CD4-positive, alpha-beta T cell treated with Interleukin-2 at 100 ng/mL for 4 hours (primary cell): ENCODE data around the gene RGS19.
A peak's percentile ranks its signal among the peaks of the same experiment; 100 is the strongest.

Experiments used
- DNase-seq: peaks from one replicate; pipeline ENCODE4 v3.0.0-alpha.2; 2020; ENCODE audit warnings: low spot score

The RGS19 gene

DNA sequence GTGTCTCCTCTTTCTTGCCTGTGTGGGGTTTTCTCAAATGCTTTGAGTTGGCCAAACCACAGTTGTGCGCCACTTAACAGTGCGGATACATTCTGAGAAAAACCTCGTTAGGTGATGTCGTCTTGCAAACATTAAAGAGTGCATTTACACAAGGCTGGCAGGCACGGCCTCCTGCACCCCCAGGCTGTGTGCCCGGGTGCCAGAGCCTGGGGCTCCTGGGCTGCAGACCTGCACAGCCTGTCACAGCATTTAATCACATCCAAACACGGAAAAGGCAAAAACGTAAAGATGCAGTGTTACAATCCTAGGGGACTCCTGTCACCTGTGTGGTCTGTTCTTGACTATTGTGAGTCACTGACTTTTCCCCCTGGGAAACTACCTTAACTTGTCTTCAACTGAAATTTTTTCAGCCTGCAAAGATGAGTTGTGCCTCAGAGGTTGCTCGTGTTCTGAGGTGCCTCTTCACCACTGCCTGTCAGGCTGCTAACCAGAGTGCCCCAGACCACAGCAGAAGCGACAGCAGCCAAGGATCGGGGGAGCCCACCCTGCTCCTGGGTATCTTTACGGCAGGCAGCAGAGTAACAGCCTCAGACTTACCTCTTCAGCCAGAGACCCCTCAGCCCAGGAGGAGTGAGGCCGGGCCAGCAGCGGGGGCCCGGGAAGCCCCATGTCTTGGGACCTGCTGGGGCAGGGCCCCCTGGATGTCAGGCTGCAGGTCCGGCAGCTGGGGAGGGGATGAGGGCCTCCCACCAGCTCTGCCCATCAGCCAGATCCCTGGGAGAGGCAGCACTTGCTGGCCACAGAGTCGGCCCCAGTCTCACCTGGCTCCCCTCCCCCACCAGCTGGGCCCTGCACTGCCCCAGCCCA, 44.0 kb downstream of the RGS19 start:
- DNase-seq, result peak; percentile 70

DNA sequence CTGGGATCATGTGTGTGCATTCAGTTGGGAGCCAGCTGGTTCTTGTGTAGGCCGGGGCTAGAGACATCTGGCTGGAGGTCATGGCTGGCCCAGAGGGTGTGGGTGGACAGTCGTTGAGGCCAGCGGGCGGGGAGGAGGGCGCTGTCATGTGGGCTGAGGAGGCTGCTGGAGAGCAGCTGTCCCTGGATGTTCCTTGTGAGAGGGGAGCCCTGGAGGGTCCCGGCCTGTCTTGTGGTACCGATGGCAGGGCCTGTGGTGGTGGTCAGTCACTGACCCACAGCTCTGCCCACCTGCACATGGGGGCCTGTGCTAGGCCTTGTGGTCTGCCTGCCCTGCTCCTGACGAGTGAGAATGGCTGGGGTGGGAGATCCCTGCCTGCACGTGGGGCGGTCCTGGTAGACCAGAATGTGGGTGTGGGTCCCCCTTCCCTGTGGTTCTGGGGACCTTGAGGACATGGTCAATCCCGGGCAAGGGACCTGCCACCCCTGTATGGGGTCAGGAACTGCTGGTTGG, 45.3 kb downstream of the RGS19 start:
- DNase-seq, result no peak

DNA sequence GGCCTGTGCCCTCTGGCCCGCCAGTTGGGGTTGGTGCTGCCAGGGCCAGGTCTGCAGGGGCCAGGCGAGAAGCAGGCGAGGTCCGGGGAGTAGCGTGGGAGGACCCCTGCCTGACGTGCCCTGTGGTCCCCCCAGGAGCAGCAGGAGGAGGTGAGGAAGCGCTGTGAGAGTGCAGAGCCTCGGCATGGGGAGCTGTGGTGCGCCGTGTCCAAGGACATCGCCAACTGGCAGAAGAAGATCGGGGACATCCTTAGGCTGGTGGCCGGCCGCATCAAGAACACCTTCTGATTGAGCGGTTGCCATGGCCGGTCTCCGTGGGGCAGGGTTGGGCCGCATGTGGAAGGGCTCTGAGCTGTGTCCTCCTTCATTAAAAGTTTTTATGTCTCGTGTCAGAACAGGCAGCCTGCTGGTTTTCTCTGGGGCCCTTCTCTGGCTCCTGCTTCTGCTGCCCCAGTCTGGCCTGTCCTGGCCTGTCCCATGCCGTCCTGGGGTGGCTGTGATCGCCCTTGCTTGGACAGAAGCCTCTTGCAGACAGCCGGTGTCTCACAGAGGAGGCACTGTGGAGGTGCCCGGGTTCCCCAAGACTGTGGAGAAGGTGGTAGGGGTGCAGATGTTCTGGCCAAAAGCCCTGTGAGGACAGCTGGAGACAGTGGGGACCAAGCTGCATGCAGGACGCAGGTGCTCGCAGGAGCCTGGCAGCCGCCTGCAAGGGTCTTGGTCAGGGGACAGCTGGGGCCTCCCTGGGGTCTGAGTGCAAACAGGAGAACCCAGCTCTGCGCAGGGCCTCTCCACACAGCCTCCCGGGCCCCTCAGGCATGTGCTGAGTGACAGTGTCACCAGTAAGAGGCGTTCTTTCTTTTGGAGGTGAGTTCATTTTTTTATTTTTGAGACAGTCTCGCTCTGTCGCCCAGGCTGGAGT, 46.4 kb downstream of the RGS19 start:
- no peak for DNase-seq

DNA sequence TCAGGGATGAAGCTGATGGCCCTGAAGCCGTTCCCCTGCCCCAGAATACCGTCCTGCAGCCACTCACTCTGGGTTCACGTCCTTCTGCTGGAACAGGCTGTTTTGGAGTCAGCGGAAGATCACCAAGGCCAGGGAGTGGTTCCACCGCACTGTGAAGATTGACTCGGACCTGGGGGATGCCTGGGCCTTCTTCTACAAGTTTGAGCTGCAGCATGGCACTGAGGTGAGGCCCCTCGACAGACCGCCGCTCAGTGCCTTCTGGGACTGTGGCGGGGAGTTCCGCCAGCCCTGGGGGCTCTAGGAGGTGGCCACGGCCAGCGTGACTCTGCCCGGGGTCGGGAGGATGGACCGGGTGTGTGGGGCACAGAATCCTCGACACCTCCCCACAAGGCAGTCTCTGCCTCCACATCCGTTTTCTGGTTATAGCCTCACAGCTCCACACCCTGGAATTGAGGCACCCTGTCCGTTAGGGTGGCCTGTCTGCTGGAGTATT, 47.5 kb downstream of the RGS19 start:
- DNase-seq, result no peak

DNA sequence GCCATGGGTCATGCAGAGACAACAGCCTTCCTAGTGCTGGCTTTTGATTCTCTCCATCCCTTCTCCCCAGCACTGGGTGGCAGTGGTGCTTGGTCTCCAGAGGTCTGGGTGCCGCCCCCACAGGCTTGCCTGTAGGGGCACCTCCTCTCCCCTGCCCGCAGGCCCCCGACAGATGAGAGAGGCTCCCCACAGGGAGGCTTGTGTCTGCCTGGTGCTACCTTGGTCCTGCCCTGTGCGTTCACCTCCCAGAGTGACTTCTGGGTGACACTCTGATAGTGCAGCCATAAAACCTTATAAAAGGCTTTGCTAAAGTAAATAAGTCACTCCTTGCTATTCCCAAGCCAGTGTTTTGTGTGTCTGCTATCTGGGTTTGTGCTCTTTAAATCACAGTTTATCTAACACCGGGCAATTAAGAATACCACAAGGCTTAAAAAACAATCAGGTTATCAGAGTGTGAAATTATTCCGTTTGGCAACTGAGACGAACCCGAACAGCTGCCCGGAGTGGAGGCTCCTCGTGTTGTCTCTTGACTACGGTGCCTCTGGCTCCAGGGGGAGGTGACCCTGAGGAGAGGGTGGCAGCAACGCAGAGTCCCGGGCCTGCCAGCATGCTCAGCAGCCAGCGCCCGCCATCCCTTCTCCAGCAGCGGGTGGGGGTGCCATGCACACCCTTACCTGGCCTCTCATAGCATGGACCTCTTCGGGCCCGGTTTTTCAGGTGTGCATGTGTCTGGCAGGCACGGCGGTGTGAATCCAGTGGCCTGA, 48.8 kb downstream of the RGS19 start:
- DNase-seq, result no peak

DNA sequence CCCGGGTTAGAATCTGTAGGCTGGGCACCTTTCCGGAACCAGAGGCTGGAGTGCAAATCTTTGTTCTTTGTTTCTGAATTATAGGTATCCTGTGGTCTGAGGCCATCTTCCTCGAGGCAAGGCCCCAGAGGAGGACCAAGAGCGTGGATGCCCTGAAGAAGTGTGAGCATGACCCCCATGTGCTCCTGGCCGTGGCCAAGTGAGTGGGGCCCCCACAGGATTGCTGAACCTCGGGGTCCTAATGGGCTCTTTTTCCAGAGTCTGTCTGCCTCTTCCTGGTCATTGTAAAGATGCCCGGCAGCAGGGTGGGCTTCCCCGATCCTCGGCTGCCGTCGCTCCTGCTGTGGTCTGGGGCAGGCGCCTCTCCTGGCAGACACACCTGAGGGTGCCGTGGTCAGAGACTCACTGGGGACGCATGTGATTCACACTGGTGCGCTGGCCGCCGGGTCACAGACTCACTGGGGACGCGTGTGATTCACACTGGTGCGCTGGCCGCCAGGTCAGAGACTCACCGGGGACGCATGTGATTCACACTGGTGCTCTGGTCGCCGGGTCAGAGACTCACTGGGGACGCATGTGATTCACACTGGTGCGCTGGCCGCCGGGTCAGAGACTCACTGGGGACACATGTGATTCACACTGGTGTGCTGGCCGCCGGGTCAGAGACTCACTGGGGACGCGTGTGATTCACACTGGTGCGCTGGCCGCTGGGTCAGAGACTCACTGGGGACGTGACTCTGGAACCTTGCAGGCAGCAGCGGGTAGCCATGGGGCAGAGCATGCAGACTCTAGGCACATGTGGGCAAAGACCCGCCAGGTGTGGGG, 49.8 kb downstream of the RGS19 start:
- no peak for DNase-seq

DNA sequence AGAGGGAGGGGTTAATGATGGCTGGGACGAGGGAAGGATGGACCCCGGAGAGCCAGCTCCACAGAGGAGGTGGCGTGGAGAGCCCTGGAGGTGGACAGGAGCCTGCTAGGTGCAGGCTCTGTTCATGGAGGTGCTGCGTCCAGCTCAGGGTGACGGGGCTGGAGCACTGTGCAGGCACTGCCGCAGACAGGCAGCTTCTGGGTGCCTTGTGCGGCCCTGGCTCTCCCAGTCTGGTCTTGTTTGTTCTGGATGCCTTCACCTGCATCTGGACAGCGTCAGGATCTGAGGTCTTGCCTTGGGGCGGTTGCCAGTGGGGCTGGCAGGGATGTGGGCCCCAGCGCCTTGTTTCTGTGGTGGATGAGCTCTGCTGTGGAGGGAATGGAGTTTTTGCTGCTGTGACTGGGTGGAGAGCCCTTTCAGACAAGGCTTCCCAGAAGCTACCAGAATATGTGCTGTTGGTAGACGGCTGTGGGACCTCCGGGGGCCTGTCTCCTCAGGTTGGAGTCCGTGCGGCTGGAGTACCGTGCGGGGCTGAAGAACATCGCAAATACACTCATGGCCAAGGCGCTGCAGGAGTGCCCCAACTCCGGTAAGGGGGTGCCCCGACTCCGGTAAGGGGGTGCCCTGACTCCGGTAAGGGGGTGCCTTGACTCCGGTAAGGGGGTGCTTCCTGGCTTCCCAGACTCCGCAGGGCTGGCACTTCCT, 51.2 kb downstream of the RGS19 start:
- no peak for DNase-seq

DNA sequence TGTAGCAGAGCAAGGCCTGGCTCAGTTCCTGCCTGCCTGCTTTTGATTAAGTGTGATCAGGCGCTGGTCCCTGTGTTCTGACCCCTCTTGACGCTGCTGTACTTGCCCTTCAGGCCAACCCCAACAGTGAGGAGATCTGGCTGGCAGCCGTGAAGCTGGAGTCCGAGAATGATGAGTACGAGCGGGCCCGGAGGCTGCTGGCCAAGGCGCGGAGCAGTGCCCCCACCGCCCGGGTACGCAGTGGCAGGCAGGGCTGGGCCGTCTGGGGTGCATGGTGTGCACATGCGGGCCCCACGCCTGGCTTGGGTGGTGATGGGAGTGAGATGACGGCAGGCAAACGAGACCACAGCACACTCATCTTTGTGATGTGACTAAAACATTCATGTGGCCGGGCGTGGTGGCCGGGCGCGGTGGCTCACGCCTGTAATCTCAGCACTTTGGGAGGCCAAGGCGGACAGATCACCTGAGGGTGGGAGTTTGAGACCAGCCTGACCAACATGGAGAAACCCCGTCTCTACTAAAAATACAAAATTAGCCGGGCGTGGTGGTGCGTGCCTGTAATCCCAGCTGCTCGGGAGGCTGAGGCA, 53.4 kb downstream of the RGS19 start:
- no peak for DNase-seq

DNA sequence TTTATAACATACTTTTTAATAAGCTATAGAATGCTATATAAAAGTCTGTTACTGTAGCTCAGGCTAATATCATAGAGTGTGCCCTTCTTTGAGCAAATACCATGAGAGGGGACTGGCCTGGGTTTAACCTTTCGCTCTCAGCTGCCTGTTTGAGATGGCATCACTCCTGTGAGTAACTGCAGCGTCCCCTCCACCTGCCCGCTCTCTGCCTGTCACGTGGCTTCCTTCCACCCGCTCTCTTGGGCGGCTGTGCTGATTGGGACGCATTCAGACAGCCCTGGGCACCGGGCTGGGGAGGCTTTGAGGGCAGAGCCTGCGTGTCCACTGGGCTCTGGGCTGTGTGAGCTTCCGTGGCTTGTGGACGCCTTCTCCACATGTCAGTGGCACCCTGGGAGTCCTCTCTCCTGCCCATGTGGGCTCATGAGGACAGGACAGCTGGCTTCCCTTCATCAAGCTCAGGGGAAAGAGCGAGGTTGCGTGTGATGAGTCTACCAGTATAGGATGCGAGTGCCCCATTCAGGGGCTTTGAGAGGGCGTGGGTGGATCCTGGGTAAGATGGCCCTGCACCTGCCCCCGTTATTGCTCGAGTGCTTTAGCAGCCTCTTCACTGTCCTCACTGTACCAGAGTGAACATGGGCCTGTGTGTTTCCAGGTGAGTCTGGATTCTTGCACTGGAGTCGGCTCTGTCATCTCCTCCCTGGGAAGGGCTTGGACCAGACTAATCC, 54.1 kb downstream of the RGS19 start:
- DNase-seq, result no peak

DNA sequence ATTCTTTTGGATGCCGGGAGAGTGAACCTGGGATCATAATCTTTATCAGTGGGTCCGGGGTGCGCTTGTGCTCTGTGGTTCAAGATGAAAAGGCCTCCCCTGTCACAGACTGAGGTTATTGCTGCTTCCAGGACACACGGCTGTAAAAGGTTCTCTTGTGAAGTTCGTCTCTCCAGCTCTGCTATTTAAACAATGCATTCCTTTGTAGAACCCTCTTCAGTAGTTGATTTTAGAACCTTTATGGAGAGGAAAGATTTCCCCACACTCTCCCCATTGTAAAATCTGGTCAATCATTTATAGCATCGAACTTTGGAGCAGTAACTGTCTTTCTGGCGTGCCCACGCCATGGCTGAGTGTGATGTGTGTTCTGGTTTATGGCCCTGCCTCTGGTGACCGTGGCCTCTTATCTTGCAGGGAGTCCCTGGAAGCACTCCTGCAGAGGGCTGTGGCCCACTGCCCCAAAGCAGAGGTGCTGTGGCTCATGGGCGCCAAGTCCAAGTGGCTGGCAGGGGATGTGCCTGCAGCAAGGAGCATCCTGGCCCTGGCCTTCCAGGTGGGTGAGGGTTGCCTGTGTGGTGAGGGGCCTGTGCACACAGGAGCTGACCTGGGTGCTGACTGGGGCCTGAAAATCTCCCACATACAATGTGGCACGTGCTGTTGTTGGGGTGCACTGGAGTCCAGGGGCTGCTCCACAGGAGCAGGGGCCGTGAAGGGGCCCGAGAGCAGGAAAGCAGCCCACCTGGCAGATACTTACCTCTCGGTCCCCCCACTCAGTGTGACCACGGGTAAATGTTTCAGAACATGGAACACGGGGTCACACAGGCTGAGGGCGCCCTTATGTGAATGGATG, 55.0 kb downstream of the RGS19 start:
- DNase-seq, result no peak

DNA sequence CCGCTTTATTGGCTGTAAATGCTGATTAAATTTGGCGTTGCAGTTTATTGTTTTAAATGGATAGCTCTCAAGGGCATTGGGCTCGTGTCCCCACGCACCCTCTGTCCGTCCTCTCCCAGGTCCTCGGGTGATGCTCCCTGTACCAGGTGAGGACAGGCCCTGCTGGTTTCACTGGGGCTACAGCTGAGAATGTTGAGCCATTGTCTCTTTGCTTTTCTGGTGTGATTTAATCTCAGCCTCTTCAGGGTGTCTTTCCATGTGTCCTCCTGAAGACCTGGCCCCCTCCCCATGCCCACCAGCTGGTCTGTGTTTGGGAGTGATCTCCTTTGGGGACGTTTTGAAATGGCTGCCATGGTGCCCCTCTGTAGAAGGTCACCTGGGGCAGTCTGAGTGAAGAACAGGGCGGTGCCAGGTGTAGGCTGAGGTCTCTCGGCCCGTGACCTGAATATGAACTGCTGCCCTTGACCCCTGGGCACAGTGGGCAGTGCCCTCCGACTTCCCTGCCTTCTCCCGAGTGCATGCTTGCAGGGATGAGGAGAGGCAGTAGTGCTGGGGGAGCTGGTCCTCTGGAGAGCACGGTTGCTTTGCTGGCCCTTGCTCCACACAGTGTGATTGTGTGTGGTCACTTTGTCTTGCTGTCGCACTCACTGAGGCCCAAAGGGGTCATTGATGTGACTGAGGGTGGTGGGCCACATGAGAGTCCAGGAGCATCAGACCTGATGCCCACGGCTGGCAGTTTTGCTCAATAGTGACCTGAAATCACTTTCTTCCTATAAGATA, 55.8 kb downstream of the RGS19 start:
- no peak for DNase-seq
